ENCODE results near the gene ZNF483. TPM values are rescaled to one million over a fixed set of nuclear protein-coding genes. Genes with fewer than 3 reads are reported as not detected.

Gene ZNF483
- total and polyA plus RNA-seq, 9 of the 15 experiments (the other 6 are each of a cell fraction or from before 2014, with no cell fraction given), result 0.04 to 1.0 (median 0.38) TPM

- TF ChIP-seq CAMTA2 (CRISPR knock-in tag; conservative IDR thresholded peaks at IDR 0.05) (no peak), NFIC (IDR thresholded peaks at IDR 0.05) (0 out of 2 replicates have a peak, but pooled peaks have one; percentile 7), SMARCC2 (IDR thresholded peaks at IDR 0.05; ENCODE audit: low read depth) (no peak), NFE2 (IDR thresholded peaks at IDR 0.05; ENCODE audit: low read depth) (no peak), ZNF584 (CRISPR knock-in tag; IDR thresholded peaks at IDR 0.05; ENCODE audit: low read depth) (no peak), SRSF7 (optimal IDR thresholded peaks at IDR 0.05; ENCODE audit: low read depth, low read length) (no peak), ZFX (CRISPR knock-in tag; IDR thresholded peaks at IDR 0.05) (no peak), NCOA6 (IDR thresholded peaks at IDR 0.05) (no peak), ATF1 (CRISPR knock-in tag; IDR thresholded peaks at IDR 0.05) (no peak), ATF1 (tag; IDR thresholded peaks at IDR 0.05) (no peak), SETDB1 (IDR thresholded peaks at IDR 0.05; ENCODE audit: low read length) (no peak), CBX3 (IDR thresholded peaks at IDR 0.05; ENCODE audit: borderline replicate concordance in 1 of 2, low read length in 2 of 2) (no peak), NRF1 (conservative IDR thresholded peaks at IDR 0.05 in 1 of 2, IDR thresholded peaks at IDR 0.05 in 1 of 2) (no peak), CEBPB (tag; IDR thresholded peaks at IDR 0.05) (peak; percentile 87), C11orf30 (IDR thresholded peaks at IDR 0.05; ENCODE audit: low read depth) (no peak), ARID1B (IDR thresholded peaks at IDR 0.05) (0 out of 2 replicates have a peak, but pooled peaks have one; percentile 11), MTA3 (IDR thresholded peaks at IDR 0.05; ENCODE audit: borderline replicate concordance) (no peak), CREBBP (IDR thresholded peaks at IDR 0.05; ENCODE audit: low read depth, low read length) (no peak), EP400 (IDR thresholded peaks at IDR 0.05) (peak; percentile 51), VEZF1 (CRISPR knock-in tag; IDR thresholded peaks at IDR 0.05) (no peak), ZFP1 (CRISPR knock-in tag; IDR thresholded peaks at IDR 0.05) (no peak), ASH1L (IDR thresholded peaks at IDR 0.05; ENCODE audit: borderline replicate concordance, low read depth, partially characterized antibody) (no peak), CREM (IDR thresholded peaks at IDR 0.05; ENCODE audit: low read depth) (no peak), NFXL1 (CRISPR knock-in tag; IDR thresholded peaks at IDR 0.05) (no peak), NR2C2 (CRISPR knock-in tag; IDR thresholded peaks at IDR 0.05) (no peak), NR2C2 (tag; IDR thresholded peaks at IDR 0.05) (no peak), MYNN (IDR thresholded peaks at IDR 0.05) (no peak), MYNN (CRISPR knock-in tag; IDR thresholded peaks at IDR 0.05) (no peak), COPS2 (conservative IDR thresholded peaks at IDR 0.05) (no peak), POLR2AphosphoS5 (IDR thresholded peaks at IDR 0.05; ENCODE audit: control insufficient read depth, insufficient read depth, low read depth, low read length) (no peak), CREB1 (IDR thresholded peaks at IDR 0.05) (no peak), CREB1 (CRISPR knock-in tag; IDR thresholded peaks at IDR 0.05) (peak; percentile 24; the same call in 1 of the 2 replicates), DNMT1 (IDR thresholded peaks at IDR 0.05) (no peak)
These were observed 42.9 kb upstream of the ZNF483 start (continued) for GRCh38 chr9:111481885-111482636.

Data from K562 (cell line).